Endothelial cell of umbilical vein (primary cell): ENCODE results near the gene TPPP2.

Experiments
- CTCF ChIP-seq, 2 donors: IDR thresholded peaks; 1 replicate in 1 of 2; 2 replicates in 1 of 2; pipeline ENCODE4 v1.5.1; 2011; ENCODE audit warnings: low read length in 2 of 2, mild to moderate bottlenecking in 2 of 2, moderate library complexity in 2 of 2, control low read depth in 1 of 2, inconsistent platforms in 1 of 2, low read depth in 1 of 2; ENCODE audit not compliant: insufficient read depth in 1 of 2; ENCODE audit errors: extremely low read depth in 1 of 2
- EZH2 ChIP-seq: IDR thresholded peaks from 2 replicates; pipeline ENCODE4 v1.6.1; 2012; ENCODE audit warnings: borderline replicate concordance, low read depth, mild to moderate bottlenecking, moderate library complexity, low read length, inconsistent platforms; ENCODE audit not compliant: severe bottlenecking
- MAX ChIP-seq: IDR thresholded peaks from 2 replicates; pipeline ENCODE4 v1.6.1; 2011; ENCODE audit not compliant: insufficient read depth, insufficient read length
- MYC ChIP-seq: IDR thresholded peaks from one replicate; pipeline ENCODE4 v1.6.1; 2011; ENCODE audit warnings: mild to moderate bottlenecking, low read depth, low read length
- POLR2A ChIP-seq: IDR thresholded peaks from 2 replicates; pipeline ENCODE4 v1.6.1; 2012; ENCODE audit warnings: low read depth, mild to moderate bottlenecking, control low read depth, low read length
- POLR2AphosphoS5 ChIP-seq: IDR thresholded peaks from 2 replicates; pipeline ENCODE4 v1.6.1; 2012; ENCODE audit warnings: low read depth, mild to moderate bottlenecking, control low read depth, low read length, moderate library complexity; ENCODE audit not compliant: insufficient read depth

- TF ChIP-seq POLR2A = no peak
- no peak for TF ChIP-seq MAX
- TF ChIP-seq CTCF (IDR thresholded peaks at IDR 0.05; ENCODE audit: extremely low read depth in 1 of 2, insufficient read depth in 1 of 2, low read depth in 1 of 2, low read length in 2 of 2) = no peak
- no peak for TF ChIP-seq MYC
- TF ChIP-seq POLR2AphosphoS5 = no peak
- no peak for TF ChIP-seq EZH2
Measured at GRCh38 chr14:20998674-20999366, 31.2 kb upstream of the TPPP2 start, which contains the start of gene SLC39A2.
